ENCODE results near the gene ARFGAP1.

ARFGAP1 gene

DNA sequence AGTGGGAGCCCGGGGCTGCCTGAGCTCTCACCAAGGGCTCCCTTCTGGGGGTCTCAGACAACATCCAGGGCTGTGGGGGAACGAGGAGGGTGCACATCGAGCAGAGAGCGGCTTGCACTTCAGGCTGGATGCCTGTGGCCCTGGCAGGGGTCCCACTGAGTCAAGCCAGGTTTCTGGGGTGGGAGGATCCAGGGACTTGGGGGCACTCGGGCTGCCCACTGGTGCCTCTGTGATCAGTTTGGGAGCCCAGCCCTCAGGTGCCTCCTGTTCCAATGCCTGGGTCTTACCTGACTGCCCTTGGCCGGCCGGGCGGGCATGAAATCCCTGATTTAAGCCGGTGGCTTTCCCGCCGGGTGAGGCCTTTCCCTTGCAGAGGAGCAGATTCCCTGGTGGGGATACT is 20.8 kb downstream of the ARFGAP1 start:
- Histone ChIP-seq H3K79me2 (ENCODE audit: low read length) (no peaks in the 10 kb centered on the region), H3K4me1 (ENCODE audit: low read length) (no peaks in the 10 kb centered on the region), H3K4me2 (ENCODE audit: low read length) (no peak overlapping the region), H3K27ac (ENCODE audit: low read length) (no peak overlapping the region), H3K9ac (ENCODE audit: low read length) (no peak overlapping the region), H3K4me3 (ENCODE audit: low read length) (no peak overlapping the region), H3K27me3 (ENCODE audit: low read depth, low read length) (no peaks in the 10 kb centered on the region), H2AFZ (ENCODE audit: low read depth, low read length) (no peak overlapping the region), H3K36me3 (replicated peaks; ENCODE audit: low read depth, low read length) (peaks cover 2% of the 10 kb centered on the region), H4K20me1 (ENCODE audit: insufficient read depth, low read length) (no peaks in the 10 kb centered on the region), H3K9me3 (ENCODE audit: insufficient read depth, low read length) (no peaks in the 10 kb centered on the region)
- TF ChIP-seq, protein P1, sequence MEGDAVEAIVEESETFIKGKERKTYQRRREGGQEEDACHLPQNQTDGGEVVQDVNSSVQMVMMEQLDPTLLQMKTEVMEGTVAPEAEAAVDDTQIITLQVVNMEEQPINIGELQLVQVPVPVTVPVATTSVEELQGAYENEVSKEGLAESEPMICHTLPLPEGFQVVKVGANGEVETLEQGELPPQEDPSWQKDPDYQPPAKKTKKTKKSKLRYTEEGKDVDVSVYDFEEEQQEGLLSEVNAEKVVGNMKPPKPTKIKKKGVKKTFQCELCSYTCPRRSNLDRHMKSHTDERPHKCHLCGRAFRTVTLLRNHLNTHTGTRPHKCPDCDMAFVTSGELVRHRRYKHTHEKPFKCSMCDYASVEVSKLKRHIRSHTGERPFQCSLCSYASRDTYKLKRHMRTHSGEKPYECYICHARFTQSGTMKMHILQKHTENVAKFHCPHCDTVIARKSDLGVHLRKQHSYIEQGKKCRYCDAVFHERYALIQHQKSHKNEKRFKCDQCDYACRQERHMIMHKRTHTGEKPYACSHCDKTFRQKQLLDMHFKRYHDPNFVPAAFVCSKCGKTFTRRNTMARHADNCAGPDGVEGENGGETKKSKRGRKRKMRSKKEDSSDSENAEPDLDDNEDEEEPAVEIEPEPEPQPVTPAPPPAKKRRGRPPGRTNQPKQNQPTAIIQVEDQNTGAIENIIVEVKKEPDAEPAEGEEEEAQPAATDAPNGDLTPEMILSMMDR (IDR thresholded peaks at IDR 0.05; ENCODE audit: low read depth, low read length), result no peak
- TF ChIP-seq EZH2phosphoT487 (IDR thresholded peaks at IDR 0.05; ENCODE audit: low read depth), result no peak

DNA sequence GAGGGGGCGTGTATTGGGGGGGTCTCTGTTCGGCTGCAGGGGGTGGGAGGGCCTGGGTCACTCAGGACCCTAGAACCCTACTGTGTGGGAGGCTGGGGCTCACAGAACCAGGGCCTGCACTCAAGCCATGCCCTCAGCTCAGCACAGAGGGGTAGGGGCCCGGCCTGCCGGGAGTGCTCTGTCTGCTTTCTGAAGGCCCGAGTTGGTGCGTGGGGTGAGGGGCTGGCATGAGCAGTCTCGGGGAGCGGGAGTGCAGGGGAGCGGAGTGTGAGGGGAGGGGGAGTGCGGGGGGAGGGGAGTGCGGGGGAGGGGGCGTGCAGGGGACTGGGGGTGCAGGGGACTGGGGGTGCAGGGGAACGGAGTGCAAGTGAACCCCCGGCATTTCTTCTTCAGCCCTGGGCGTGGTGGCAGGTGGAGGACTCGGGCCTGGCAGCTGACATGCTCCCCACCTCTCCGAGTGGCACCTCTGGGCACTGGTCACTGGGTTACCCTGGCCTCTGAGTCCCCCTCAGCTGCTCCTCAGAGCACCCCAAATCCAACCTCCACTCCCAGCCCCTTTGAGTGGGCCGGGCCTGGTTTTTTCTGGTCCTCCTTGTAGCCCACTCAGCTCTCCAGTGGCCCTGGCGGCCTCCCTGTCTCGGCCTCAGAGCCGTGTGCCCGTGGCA is 21.4 kb downstream of the ARFGAP1 start:
- H3K4me3 ChIP-seq (ENCODE audit: low read length), result no peak overlapping the region
- no peaks in the 10 kb centered on the region for H3K36me3 ChIP-seq (replicated peaks; ENCODE audit: low read depth, low read length)
- H3K9me3 ChIP-seq (ENCODE audit: insufficient read depth, low read length), result no peaks in the 10 kb centered on the region
- H3K4me1 ChIP-seq (ENCODE audit: low read length), result no peaks in the 10 kb centered on the region
- no peak overlapping the region for H3K9ac ChIP-seq (ENCODE audit: low read length)
- no peak for TF ChIP-seq EZH2phosphoT487 (IDR thresholded peaks at IDR 0.05; ENCODE audit: low read depth)
- TF ChIP-seq, protein P1 (IDR thresholded peaks at IDR 0.05; ENCODE audit: low read depth, low read length), result no peak
- no peak overlapping the region for H3K4me2 ChIP-seq (ENCODE audit: low read length)
- no peaks in the 10 kb centered on the region for H4K20me1 ChIP-seq (ENCODE audit: insufficient read depth, low read length)
- no peak overlapping the region for H2AFZ ChIP-seq (ENCODE audit: low read depth, low read length)
- H3K79me2 ChIP-seq (ENCODE audit: low read length), result no peaks in the 10 kb centered on the region
- H3K27ac ChIP-seq (ENCODE audit: low read length), result no peak overlapping the region
- no peaks in the 10 kb centered on the region for H3K27me3 ChIP-seq (ENCODE audit: low read depth, low read length)

DNA sequence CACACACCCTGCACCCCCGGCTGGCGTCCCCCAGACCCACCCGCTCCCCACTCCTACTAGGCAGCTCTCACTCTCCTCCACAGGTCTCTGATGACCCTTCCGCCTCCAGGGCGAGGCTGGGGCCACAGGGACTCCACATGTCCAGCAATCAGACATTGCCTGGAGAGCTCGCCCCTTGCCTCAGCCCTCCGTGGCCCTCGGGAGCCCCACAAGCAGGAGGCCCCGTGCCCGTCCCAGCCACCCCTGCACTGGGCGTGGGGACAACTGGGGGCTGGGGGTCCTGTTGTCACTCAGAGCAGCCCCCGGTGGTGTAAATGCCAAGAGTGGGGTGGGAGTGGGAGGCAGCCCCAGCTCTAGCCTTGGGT is 21.9 kb downstream of the ARFGAP1 start:
- H3K36me3 ChIP-seq (replicated peaks; ENCODE audit: low read depth, low read length), result no peaks in the 10 kb centered on the region
- TF ChIP-seq, protein P1 (IDR thresholded peaks at IDR 0.05; ENCODE audit: low read depth, low read length), result no peak
- H3K4me1 ChIP-seq (ENCODE audit: low read length), result no peaks in the 10 kb centered on the region
- H3K27me3 ChIP-seq (ENCODE audit: low read depth, low read length), result no peaks in the 10 kb centered on the region
- H3K4me2 ChIP-seq (ENCODE audit: low read length), result no peak overlapping the region
- H3K9ac ChIP-seq (ENCODE audit: low read length), result no peak overlapping the region
- no peaks in the 10 kb centered on the region for H3K79me2 ChIP-seq (ENCODE audit: low read length)
- H3K4me3 ChIP-seq (ENCODE audit: low read length), result no peak overlapping the region
- H4K20me1 ChIP-seq (ENCODE audit: insufficient read depth, low read length), result no peaks in the 10 kb centered on the region
- H3K27ac ChIP-seq (ENCODE audit: low read length), result no peak overlapping the region
- no peaks in the 10 kb centered on the region for H3K9me3 ChIP-seq (ENCODE audit: insufficient read depth, low read length)
- no peak overlapping the region for H2AFZ ChIP-seq (ENCODE audit: low read depth, low read length)

DNA sequence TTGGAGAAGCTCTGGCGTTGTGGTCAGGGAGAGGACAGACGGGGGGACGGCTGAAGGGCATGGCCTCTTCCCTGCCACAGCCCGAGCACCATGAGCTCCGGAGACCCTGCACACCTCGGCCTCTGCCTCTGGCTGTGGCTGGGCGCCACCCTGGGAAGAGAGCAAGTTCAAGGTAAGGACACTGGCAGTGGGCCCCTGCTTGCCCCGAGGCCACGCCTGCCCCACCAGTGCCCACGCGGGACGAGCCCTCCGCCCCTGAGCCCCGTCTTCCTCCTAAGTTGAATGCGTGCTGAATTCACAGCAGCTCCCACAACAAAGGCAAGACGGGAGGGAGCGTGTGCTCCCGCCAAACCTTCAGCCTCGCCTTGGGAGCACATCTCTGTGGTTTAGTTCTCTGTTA is 22.4 kb downstream of the ARFGAP1 start:
- H3K79me2 ChIP-seq (ENCODE audit: low read length), result no peaks in the 10 kb centered on the region
- no peak overlapping the region for H3K9ac ChIP-seq (ENCODE audit: low read length)
- H3K27me3 ChIP-seq (ENCODE audit: low read depth, low read length), result no peaks in the 10 kb centered on the region
- no peak overlapping the region for H3K4me2 ChIP-seq (ENCODE audit: low read length)
- no peak overlapping the region for H3K27ac ChIP-seq (ENCODE audit: low read length)
- H4K20me1 ChIP-seq (ENCODE audit: insufficient read depth, low read length), result no peaks in the 10 kb centered on the region
- H2AFZ ChIP-seq (ENCODE audit: low read depth, low read length), result no peak overlapping the region
- no peak for TF ChIP-seq EZH2phosphoT487 (IDR thresholded peaks at IDR 0.05; ENCODE audit: low read depth)
- no peak overlapping the region for H3K4me3 ChIP-seq (ENCODE audit: low read length)
- no peaks in the 10 kb centered on the region for H3K9me3 ChIP-seq (ENCODE audit: insufficient read depth, low read length)
- H3K36me3 ChIP-seq (replicated peaks; ENCODE audit: low read depth, low read length), result no peaks in the 10 kb centered on the region
- H3K4me1 ChIP-seq (ENCODE audit: low read length), result no peaks in the 10 kb centered on the region
